HG03095 (cell line): ENCODE results near the gene TMEM200C.
A peak's percentile ranks its signal among the peaks of the same experiment; 100 is the strongest.
"Not testable (repeated sequence)": the region's sequence is repeated elsewhere in the genome, so short reads cannot be mapped to it uniquely, and the experiment has no call there.

Experiments
- ATAC-seq: cut with Tn5 transposase; IDR thresholded peaks from one replicate; pipeline ENCODE4 v1.9.1; 2021; ENCODE audit warnings: moderate library complexity; ENCODE audit not compliant: unreplicated experiment

TMEM200C gene

DNA sequence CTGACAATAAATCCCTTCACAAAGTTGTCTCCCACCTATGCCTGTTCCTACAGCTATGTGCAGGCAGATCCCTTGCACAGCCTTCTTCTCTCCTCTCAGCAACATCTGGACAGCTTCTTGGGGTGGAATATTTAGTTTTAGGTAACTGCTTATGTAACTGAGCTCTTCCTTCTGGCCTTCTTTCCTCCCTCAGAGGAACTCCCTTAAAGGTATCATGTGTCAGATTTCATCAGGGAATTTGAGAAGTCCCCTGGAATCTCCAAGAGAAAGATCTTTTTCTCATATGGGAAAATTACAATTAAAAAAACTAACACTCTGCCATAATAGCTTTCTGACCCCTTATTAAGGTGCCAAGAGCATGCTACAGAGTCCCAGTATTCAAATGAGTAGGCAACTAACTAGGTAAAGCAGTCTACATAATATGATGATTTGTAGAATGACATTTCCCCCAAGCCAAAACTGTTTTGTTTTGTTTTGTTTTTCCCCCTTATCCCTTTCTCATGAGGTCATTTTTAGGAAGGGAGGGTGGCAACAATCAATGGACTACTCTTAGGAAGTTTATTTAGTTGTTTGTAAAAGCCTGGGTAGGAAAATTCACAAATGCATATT lies 2.4 kb downstream of the TMEM200C start:
- ATAC-seq, result no peak

DNA sequence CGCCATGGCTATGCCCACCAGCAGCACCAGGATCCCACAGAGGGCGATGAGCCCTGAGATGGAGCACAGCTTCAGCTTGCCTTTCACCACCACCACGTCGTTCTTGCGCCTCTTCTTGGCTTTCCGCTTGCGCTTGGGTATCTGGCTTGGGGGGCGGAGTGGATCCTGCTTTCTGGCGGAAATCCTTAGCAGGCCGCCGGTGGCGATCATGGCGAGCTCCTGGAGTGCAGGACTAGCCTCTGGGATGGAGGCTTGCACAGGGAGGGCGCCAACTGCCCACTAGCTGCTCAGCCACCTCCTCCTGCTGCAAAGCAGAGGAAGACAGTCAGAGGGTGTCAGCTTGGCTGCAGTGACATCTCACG lies 3.5 kb downstream of the TMEM200C start:
- ATAC-seq, result no peak

DNA sequence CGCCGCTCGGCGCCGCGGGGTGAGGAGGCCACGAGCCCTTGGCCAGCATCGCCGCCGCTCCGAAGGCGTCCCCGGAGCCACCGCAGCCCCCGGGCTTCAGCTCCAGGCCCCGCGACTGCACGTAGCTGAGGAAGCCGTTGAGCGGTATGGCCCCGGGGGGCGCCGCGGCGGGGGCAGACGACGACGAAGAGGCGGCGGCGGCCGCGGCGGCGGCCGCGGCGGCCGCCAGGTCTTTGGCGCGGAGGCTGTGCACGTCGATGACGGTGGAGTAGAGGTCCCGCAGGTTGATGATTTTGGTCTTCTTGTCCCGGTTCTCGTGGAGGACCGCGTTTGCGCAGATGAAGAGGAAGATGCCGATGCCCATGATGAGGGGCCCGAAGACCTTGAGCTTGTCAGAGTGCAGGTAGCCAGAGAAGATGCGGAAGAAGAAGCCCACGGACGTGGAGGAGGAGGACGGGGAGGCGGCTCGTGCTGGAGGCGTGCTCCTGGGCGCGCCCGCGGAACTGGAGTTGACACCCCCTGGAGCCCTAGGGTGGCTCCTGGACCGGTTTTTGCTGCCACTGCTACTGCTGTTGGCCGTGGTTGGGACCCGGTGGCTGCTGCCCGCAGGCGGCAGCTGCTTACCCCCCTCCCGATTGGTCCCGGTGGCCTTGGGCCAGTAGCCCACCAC lies 4.0 kb downstream of the TMEM200C start:
- no peak for ATAC-seq

DNA sequence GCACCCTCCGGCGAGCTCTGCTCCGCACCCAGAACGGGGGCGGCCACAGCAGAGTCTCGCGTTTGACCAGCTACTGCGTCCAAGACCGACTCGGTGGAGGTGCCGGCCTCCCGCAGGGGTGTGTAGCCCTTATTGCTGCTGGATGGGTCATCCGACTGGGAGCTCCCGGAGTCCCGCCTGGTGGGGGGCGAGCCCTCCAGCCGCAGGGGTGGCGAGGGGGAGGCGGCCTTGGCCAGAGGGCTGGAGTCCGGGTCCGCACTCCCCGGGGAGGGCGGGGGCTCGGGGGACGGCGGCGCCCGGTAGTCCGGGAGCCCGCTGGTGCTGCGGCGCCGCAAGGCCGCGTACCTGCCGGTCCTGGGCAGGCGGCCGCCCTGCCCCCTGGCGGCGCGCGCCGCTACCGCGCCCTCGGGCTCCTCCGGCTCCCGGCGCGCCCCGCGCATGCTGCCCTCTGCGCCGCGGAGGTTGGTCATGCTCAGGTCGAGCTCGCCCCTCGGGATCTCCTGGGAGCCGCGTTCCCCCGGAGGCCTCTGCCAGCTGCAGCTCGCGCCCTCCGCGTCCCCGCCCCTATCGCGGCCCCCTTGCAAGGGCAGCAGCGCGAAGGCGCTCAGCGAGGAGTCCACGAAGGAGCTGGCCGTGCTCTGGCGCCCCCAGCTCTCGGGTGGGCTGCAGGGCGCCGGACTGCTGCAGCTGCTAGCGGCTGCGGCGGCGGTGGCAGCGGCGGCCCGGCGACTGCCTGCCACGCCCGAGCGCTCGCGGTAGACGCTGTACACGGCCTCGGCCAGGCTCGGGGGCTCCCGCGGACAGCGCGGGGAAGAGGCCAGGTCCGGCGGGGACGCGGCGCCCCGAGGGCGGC lies 4.8 kb downstream of the TMEM200C start:
- ATAC-seq, result peak; percentile 88

DNA sequence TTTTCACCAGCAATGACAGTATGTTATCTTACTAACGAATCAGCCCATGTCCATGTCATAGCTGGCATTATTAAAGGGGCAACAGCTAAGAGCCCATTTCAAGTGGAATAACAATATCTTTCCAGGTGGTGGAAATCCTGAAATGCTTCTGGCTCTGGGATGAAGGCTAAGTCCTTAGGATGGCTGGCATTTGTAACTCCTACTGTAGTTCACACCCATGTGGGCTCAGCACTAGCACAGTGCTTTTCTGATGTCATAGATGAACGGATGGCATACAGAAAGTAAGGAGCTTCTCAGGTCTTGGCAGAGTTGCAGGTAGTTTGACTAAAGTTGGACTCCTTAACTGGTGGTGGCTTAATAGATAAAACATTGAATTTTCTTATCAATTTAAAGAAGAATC lies 10.0 kb downstream of the TMEM200C start:
- ATAC-seq, result no peak

DNA sequence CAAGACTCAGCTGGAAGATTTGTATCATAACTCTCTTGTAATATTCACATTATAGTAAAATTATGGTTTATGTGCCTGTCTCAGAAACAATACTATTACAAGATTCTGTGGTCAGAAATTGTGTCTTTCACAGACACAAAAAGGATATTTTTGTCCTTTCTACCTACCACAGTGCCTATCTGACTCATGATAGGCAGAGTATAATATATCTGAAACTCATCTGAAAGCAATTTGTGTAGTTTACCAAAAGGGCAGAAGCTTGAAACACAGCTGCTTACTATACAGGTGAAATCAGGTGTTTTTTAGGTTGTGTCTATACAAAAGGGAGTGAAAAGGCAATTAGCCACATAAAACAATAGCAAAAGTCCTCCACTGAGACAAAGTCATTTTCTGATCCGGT lies 10.9 kb downstream of the TMEM200C start:
- no peak for ATAC-seq

DNA sequence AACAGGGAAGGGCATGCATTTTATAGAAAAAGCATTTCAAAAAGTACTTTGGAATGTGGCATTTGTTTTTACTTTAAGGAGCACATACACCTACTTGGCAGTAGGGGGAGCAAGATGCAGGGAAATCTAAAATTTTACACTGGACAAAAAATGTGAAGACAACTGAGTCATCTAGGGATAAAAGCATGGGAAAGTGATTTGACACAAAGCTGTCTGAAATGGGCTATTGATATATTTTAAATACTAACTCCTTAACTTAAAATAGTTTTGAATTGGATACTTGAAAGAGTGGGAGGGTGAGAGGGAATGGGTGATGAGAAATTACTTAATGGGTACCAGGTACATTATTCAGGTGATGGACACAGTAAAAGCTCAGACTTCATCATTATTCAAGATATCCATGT lies 15.8 kb downstream of the TMEM200C start:
- no peak for ATAC-seq

DNA sequence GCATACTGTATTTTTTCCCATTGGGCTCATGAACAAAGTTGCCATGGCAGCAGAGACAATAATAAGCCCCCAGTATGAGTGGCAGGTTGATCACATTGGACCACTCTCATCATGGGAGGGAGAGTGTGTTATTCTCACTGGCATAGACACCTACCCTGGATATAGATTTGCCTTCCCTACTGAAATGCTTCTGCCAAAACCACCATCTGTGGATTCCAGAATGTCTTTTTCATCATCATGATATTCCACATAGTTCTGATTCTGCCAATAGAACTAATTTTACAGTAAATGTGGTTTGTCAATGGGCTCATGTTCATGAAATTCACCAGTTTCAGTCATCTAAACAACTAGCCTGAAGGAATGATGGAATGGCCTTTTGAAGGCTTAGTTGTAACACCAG lies 18.4 kb downstream of the TMEM200C start:
- no peak for ATAC-seq

DNA sequence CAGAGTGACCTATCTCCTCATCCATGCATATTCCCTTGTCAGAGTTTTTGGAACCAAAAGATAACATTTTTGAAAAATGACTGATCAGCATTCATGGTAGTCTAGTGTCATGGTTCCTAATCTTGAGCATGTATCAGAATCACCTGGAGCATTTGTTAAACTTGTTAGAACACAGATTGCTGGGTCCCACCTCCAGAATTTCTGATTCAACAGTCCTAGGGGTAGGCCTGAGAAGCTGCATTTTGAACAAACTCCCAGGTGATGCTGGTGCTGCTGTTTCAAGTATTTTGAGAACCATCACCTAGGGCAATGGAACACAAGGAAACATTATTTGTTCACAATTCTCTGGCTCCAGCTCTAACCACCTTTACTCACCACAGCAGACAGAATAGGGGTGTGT lies 21.0 kb downstream of the TMEM200C start:
- ATAC-seq, result no peak

DNA sequence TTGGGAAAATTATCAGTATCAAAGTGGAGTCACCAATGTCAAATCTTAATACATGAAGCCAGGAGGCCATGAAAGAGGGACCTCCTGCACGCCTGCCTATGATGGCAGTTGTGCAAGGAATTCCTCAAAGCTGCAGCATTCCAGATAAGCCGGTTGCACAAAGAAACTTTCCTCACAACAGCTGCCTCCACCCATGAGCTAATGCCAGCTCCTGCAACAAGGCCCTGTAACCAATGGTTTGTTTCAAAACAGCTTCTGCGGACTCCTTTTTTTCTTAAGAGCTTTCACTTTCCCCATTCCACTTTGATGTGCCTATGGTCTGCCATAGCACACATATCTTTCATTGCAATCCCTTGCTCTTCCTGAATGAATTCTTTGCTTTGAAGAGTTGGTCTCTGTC lies 22.4 kb downstream of the TMEM200C start:
- no peak for ATAC-seq

DNA sequence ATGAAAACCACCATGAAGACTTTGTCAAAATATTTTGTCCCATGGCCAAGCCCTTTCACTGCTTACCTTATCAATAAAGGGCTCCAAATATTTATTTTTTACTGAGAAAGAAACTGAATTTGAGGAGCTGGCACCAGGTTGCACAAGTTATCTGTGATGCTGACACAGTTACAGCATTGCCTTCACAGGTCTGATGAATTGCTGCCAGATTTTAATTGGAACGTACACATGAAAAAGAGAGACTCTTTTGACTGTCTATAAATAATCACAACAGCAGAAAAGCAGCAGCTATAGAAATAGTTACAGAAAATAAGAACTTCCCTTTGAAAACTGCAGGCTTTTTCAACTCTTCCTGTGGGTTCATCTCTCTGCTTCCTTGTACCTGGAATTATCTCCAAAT lies 23.9 kb downstream of the TMEM200C start:
- no peak for ATAC-seq

DNA sequence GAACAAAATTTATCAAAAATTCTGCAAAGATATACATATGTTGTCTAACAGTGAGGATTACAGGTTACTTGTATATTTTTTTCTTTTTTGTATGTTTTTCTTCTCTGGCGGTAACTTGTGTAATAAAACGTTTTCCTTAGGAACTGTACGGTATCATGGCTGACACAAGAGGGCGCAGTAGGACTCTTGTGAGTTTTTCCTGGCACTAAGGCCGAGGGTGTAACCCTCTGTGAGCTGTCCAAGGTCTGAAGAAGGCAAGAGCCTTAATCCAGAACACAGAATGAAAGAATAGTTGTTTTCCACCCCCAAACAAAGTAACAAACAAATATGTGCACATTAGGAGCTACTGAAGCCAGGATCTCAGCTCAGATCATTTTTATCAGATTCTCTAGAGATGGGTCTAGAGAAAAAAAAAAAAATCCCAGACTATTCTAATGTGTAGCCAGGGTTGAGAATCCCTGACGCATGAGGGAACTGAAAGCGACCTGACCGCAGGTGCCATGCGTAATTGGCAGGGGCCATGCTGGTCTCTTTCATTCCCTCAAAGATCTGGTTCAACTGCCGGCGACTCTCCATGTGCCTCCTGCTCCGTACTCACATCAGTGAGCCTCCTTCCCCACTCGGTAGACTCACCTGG lies 27.0 kb downstream of the TMEM200C start:
- peak; percentile 69 for ATAC-seq

DNA sequence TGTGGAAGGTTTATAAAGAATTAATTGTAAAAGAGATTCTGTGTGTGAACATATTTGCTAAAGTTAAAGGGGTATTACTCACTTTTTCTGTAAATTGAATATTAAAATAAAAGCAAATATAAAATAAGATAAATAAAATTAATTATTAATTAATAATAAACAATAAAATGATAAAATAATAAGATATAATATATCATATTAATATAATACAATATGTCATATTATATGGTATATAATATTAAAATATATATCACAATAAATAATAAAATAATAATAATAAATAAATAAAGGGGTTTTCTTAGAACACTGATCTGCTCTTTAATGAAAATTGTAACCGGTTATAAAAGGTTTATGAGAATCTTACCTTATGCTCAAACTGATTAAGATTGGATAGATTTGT lies 29.8 kb downstream of the TMEM200C start:
- no peak for ATAC-seq

DNA sequence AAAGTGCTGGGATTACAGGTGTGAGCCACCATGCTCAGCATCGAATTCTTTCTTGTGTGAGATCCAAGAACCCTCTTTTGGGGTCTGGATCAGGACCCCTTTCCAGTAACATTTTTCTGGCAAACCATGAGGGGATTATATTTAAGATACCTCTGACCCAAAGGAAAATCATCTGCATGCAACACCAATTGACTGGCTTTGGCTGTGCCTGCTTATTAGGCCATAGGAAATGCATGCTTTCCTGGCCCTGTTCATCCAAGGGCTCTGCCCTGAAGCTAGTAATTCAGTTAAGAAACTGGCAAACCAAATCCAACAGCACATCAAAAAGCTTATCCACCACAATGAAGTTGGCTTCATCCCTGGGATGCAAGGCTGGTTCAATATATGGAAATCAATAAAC lies 33.2 kb downstream of the TMEM200C start:
- ATAC-seq, result not testable (repeated sequence)

DNA sequence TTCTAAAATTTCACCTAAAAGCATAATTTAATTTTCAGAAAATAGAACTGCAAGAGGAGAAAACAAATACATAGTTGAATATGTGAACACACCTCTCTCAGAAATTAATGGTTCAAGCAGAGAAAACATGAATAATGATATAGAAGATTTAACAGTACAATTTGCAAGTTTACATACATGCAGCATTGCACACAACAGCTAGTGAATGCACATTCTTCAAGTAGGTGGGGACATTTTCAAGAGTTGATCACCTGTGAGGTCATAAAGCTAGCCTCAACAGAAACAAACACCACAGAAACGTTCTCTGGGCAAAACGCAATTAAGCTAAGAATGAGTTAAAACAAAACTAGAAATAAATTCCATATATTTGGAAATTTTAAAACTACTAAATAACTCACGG lies 38.1 kb downstream of the TMEM200C start:
- ATAC-seq, result no peak

DNA sequence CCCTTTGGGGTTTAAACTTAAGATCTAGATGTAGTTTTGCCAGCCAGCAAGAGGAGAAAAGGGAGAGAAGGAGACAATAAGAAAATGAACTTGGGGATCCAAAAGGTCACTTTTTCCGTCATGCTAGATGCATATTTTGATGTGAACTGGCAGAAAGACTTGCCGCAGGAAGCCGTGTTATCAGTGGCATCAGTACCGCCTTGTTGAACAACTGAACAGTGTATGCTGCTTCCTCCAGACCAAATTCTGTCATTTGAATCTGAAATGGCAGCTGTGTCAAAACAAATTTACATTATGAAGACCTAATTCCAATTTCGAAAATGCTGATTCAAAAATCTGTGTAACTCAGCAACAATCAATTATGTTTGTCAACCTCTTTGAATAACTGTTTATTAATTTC lies 42.1 kb downstream of the TMEM200C start:
- no peak for ATAC-seq

DNA sequence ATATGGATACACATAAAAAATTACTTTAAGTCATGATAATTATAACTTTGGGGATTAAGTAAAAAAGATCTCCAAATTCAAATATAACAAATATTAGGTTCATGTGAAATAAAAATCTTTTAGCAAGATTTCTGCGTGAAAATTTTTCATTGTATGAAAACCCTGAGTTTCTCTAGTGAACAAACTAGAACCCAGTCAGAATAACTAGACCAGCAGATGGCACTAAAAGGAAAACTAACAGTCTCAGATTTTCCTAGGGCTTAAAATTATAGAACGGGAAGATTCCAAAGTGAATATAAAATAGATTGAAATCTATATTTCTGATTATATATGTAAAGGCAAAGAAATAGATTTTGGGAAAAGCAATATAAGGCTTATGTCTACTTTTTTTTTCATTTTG lies 43.3 kb downstream of the TMEM200C start:
- ATAC-seq, result no peak

DNA sequence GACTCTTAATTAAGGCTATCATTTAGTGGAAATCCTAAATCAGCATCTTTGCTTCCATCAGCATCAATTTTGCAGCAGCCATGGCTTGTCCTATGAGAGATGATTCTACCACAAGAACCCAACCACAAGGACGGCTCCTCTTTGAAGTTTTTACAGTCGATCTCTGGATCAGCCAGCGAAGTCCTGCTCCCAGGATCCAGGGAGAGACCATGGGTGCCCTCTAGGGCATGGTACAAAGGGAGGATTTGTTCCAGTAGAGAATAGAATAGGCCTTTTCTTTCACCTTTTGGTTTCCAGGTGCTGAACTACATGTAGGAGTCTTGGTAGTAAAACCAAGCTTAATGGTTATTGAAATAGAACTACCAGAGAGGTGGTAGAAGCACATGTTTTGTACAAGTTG lies 52.7 kb downstream of the TMEM200C start:
- no peak for ATAC-seq

DNA sequence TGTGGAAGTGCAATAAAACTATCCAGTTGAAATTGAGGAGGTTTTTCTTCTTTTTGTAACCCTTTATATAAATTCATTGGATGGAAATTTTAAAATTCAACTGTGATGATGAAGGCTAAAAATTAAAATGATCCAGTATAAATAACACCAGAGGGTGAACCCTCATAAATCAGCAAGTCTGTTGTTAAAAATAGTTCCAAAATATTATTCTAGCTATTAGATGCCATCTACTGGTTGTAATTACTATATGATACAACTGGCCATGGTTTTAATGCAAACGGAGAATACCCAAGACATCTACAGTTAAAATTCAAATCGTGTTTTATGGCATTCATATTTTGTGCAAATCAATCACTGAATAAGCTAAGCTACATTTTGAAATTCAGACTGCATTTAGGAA lies 53.8 kb downstream of the TMEM200C start:
- ATAC-seq, result no peak

DNA sequence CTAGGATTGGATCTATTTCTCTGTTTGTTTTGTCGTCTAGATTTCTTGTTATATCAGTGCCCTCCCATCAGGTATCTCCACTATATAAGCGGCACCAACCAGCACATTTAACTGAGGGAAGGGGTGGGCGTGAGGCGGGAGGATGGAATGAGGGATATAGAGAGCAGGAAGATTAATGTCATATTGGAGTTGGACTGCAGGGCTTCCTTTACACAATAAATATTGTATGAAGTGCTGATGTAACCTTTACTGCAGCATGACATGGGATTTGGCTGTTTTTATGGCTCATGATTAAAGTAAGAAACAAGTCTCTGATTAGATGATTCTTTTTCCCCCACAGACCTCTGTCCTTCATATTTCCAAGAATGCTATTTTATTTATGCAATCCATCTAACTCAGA lies 54.8 kb downstream of the TMEM200C start:
- no peak for ATAC-seq

DNA sequence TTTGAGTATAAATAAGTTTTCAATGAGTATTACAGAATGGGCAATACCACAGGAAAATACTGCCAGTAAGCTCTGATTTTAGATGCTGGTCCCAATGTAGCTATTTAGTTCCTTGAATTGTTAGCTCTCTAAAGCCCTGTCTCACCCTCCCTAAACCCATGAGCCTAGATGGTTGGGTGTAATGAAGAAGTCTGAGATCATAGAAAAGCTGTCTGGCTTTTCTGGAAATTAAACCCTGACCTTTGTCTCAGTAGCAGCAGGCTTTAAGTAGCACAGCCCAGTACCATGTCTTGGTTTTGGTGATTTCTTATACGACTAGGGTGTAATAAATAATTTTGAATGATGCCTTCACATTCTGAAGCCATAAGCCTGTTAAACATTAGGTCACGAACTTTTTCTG lies 55.3 kb downstream of the TMEM200C start:
- no peak for ATAC-seq

DNA sequence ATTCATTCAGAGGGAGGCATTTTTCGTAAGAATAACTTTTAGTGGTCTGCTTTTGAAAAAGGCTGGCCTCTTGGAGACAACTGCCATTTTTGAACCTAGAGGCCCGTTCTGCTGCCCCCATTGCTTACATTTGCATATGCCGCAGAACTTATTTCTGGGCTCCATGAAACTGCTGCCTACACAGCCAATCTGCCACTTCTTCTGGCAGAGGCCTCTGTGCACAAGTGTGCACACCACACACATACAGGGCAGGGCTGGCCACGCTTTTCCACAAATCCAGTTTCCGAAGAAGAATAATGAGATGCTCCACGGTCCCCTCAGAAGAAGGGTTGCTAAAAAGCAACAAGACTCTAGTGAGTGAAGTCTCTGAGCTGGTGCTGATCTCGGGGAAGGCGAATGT lies 56.2 kb downstream of the TMEM200C start:
- no peak for ATAC-seq
